ENCODE measurements around the gene TMEM61.

GRCh38 chr1:54942976-54943375, 37.5 kb upstream of the TMEM61 start:
- TF ChIP-seq POLR2AphosphoS5 (IDR thresholded peaks at IDR 0.05): no peak
- TF ChIP-seq CTCF (IDR thresholded peaks at IDR 0.05): no peak
- TF ChIP-seq POLR2A (IDR thresholded peaks at IDR 0.05): no peak

Measured in breast epithelium (tissue), 3 donors.